ENCODE data around the gene GLB1L2. TPM values are rescaled to one million over a fixed set of nuclear protein-coding genes. Genes with fewer than 3 reads are reported as not detected.

GLB1L2 gene
- total and polyA plus RNA-seq, 2 of the 4 experiments (the other 2 are of a cell fraction) = under 0.01 to 0.26 TPM

DNA sequence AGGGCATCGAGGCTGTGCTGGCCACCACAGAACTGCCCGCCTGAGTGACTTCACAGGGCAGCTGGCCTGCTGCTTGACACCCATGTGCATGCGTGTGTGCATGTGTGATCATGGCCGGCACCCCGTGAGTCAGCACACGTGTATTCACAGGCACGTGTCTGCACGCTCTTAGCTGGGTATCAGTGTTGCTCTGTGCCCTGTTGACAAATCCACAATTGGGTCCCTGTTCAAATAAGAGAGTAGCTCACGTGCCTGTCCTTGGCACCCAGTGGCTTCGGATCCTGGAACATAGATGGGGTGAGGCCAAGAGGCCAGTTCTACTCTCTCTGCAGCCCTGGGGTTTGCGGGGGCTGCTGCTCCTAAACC, 66.3 kb downstream of the GLB1L2 start:
- Histone ChIP-seq H3K9ac (ENCODE audit: low read depth, low read length) (no peak overlapping the region), H3K4me3 (ENCODE audit: insufficient read depth, low read depth, low read length) (no peak overlapping the region), H2AFZ (replicated peaks; ENCODE audit: low read length, poor library complexity) (peak overlapping the region; percentile 21), H2AK9ac (replicated peaks; ENCODE audit: low read depth, low read length, poor library complexity) (peak overlapping the region; percentile 55), H3K56ac (ENCODE audit: extremely low read depth, insufficient read depth, low read length) (no peak overlapping the region), H3K79me1 (ENCODE audit: low read depth in 1 of 2, low read length in 2 of 2) (no peaks in the 10 kb centered on the region), H4K91ac (ENCODE audit: insufficient read depth, low read depth, low read length) (no peak overlapping the region), H2AK5ac (ENCODE audit: low read depth, low read length) (no peak overlapping the region), H2BK5ac (ENCODE audit: low read depth, low read length, poor library complexity, severe bottlenecking) (no peak overlapping the region), H3K9me1 (ENCODE audit: insufficient read depth, low read length) (no peaks in the 10 kb centered on the region), H3K4me1 (ENCODE audit: control insufficient read depth, insufficient read depth, low read length) (no peaks in the 10 kb centered on the region), H3K14ac (replicated peaks; ENCODE audit: low read depth, low read length) (no peak overlapping the region), H3K23ac (ENCODE audit: low read depth, low read length) (no peak overlapping the region), H3K36me3 (ENCODE audit: control insufficient read depth, insufficient read depth, low read length) (no peaks in the 10 kb centered on the region), H3K9me3 (ENCODE audit: control insufficient read depth, insufficient read depth, low read length) (peaks cover 46% of the 10 kb centered on the region), H3K4me2 (ENCODE audit: low read depth, low read length) (no peak overlapping the region), H3K27me3 (ENCODE audit: control insufficient read depth, insufficient read depth, low read length) (no peaks in the 10 kb centered on the region), H2BK15ac (ENCODE audit: low read depth, low read length) (no peak overlapping the region), H3K4ac (ENCODE audit: low read depth, low read length) (no peak overlapping the region), H2BK120ac (ENCODE audit: low read depth, low read length) (no peak overlapping the region), H3K27ac (ENCODE audit: insufficient read depth, low read length) (no peak overlapping the region), H2BK20ac (ENCODE audit: low read depth, low read length) (no peak overlapping the region), H4K5ac (ENCODE audit: low read depth, low read length) (no peak overlapping the region), H4K20me1 (ENCODE audit: insufficient read depth, low read length) (no peaks in the 10 kb centered on the region), H4K8ac (ENCODE audit: low read depth in 2 of 2, low read length in 2 of 2) (no peak overlapping the region), H3K18ac (ENCODE audit: low read depth, low read length) (no peak overlapping the region)
- no peak for ATAC-seq (ENCODE audit: low read depth)
- dilution Hi-C loops (cut with HindIII; ENCODE audit: low sequenced_read_pairs, unreplicated experiment) = no loop called here
- in situ Hi-C loops (cut with MboI; ENCODE audit: low sequenced_read_pairs) = no loop called here
- ChIA-PET CTCF (no interaction called here), POLR2A (ENCODE audit: unreplicated experiment) (no interaction called here)
- BruUV-seq (replicated peaks) = no TSS peak
- WGBS, 2 experiments (ENCODE audit: extremely low coverage in 2 of 2, insufficient read length in 1 of 2) = no CpG with 5 or more reads among the region's 11 CpGs
- TF ChIP-seq CEBPB (IDR thresholded peaks at IDR 0.05; ENCODE audit: low read depth, low read length) = no peak
- no peak for TF ChIP-seq FOS (IDR thresholded peaks at IDR 0.05; ENCODE audit: low read depth, low read length)
- TF ChIP-seq BHLHE40 (IDR thresholded peaks at IDR 0.05; ENCODE audit: low read depth, low read length) = no peak
- TF ChIP-seq, protein P1, sequence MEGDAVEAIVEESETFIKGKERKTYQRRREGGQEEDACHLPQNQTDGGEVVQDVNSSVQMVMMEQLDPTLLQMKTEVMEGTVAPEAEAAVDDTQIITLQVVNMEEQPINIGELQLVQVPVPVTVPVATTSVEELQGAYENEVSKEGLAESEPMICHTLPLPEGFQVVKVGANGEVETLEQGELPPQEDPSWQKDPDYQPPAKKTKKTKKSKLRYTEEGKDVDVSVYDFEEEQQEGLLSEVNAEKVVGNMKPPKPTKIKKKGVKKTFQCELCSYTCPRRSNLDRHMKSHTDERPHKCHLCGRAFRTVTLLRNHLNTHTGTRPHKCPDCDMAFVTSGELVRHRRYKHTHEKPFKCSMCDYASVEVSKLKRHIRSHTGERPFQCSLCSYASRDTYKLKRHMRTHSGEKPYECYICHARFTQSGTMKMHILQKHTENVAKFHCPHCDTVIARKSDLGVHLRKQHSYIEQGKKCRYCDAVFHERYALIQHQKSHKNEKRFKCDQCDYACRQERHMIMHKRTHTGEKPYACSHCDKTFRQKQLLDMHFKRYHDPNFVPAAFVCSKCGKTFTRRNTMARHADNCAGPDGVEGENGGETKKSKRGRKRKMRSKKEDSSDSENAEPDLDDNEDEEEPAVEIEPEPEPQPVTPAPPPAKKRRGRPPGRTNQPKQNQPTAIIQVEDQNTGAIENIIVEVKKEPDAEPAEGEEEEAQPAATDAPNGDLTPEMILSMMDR (conservative IDR thresholded peaks at IDR 0.05; ENCODE audit: low read depth, low read length) = no peak
- no peak for TF ChIP-seq SMC3 (IDR thresholded peaks at IDR 0.05; ENCODE audit: low read depth, low read length)
- TF ChIP-seq CHD1 (IDR thresholded peaks at IDR 0.05; ENCODE audit: low read depth, low read length) = no peak
- TF ChIP-seq, protein P2, sequence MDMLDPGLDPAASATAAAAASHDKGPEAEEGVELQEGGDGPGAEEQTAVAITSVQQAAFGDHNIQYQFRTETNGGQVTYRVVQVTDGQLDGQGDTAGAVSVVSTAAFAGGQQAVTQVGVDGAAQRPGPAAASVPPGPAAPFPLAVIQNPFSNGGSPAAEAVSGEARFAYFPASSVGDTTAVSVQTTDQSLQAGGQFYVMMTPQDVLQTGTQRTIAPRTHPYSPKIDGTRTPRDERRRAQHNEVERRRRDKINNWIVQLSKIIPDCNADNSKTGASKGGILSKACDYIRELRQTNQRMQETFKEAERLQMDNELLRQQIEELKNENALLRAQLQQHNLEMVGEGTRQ (IDR thresholded peaks at IDR 0.05; ENCODE audit: low read depth, low read length) = no peak
- TF ChIP-seq, protein P3, sequence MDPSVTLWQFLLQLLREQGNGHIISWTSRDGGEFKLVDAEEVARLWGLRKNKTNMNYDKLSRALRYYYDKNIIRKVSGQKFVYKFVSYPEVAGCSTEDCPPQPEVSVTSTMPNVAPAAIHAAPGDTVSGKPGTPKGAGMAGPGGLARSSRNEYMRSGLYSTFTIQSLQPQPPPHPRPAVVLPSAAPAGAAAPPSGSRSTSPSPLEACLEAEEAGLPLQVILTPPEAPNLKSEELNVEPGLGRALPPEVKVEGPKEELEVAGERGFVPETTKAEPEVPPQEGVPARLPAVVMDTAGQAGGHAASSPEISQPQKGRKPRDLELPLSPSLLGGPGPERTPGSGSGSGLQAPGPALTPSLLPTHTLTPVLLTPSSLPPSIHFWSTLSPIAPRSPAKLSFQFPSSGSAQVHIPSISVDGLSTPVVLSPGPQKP (IDR thresholded peaks at IDR 0.05; ENCODE audit: borderline replicate concordance, low read depth, low read length) = no peak
- TF ChIP-seq NFE2L2 (IDR thresholded peaks at IDR 0.05; ENCODE audit: low read depth, low read length) = no peak
- no peak for TF ChIP-seq MAZ (IDR thresholded peaks at IDR 0.05; ENCODE audit: borderline replicate concordance, low read depth, low read length)
- TF ChIP-seq RAD21 (IDR thresholded peaks at IDR 0.05; ENCODE audit: low read length) = no peak
- no peak for TF ChIP-seq MXI1 (IDR thresholded peaks at IDR 0.05; ENCODE audit: borderline replicate concordance, low read depth, low read length)
- no peak for TF ChIP-seq POLR2A (IDR thresholded peaks at IDR 0.05; ENCODE audit: low read depth, low read length)
- intact Hi-C loops (cut with micrococcal nuclease) = no loop called here
- DNase-seq = no peak
